Measurements from ENCODE around the gene ERFL.
"Not testable (repeated sequence)": the region's sequence is repeated elsewhere in the genome, so short reads cannot be mapped to it uniquely, and the experiment has no call there.

Gene ERFL

DNA sequence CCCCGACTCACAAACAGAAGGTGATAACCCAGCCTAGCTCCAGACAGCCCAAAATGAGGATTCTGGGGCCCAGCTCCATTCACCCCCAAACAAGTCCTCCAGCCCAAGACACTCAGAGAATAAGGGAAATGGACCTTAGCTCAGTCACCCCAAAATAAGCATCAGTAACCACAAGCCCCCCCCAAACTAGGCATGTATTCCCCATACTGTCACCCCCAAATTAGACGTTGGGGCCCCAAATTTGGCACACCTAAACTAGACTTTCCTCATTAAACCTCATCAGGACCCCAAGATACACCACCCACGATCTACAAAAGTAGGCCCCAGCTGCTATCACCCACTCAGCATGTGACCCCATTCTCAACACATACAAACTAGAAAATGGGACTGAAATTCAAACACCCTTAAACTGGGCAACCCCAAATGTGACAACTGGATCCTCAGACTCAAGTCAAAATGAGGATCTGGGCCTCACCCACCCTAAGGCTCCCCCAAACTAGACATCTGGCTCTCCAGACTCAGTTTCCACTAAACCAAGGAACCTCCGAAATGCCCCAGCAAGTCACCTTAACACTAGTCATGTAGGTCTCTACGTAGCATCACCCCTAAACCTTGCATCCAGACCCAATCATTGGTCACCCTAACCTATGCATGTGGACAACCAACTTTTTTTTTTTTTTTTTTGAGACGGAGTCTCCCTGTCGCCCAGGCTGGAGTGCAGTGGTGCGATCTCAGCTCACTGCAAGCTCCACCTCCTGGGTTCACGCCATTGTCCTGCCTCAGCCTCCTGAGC, 13.4 kb upstream of the ERFL start:
- DNase-seq, result no peak

- no peak for DNase-seq
Measured at GRCh38 chr19:41940731-41941409, 12.6 kb upstream of the ERFL start.

DNA sequence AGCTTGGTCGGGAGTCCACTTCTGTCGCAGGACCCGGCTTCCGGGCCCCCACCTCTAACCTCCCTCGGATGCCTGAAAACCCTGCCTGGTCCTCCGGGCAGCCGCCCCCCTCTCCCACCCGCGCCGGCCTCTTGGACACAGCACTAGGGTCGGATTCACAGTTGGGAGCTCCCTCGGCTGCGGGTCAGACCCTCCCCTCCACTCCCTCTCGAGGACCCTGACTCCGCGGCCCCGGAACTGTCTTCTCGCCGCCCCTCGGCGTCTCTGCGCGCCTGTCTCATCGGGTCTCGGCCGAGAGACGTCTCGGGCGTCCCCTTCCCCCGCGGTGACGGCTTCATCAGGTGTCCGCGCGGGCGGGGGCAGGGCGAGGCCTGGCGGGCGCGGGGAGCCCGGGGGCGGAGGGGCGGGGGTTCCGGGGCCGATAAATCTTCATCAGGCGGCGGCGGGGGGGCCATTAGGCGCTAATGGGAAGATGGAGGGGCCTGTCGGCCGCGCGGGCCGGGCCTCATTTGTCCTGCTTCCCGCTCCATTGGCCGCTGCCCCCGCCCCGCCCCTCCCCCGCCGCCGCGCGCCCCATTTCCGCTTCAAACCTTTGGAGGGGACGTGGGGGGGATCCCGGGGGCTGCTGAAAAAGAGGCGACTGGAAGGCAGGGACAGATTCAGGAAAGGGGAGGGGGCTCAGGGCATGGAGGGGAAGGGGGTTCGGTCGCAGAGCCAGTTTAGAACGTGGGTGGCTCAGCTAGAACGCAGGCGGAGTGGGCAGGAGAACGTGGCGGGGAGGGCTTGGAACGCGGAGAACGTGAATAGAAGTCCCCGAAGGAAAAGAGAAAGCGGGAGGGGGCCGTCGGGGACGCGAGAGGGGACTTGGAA, 11.8 kb upstream of the ERFL start:
- peak; percentile 82 for DNase-seq

- not testable (repeated sequence) for DNase-seq
Measured at GRCh38 chr19:41939209-41939608, 11.0 kb upstream of the ERFL start.

DNA sequence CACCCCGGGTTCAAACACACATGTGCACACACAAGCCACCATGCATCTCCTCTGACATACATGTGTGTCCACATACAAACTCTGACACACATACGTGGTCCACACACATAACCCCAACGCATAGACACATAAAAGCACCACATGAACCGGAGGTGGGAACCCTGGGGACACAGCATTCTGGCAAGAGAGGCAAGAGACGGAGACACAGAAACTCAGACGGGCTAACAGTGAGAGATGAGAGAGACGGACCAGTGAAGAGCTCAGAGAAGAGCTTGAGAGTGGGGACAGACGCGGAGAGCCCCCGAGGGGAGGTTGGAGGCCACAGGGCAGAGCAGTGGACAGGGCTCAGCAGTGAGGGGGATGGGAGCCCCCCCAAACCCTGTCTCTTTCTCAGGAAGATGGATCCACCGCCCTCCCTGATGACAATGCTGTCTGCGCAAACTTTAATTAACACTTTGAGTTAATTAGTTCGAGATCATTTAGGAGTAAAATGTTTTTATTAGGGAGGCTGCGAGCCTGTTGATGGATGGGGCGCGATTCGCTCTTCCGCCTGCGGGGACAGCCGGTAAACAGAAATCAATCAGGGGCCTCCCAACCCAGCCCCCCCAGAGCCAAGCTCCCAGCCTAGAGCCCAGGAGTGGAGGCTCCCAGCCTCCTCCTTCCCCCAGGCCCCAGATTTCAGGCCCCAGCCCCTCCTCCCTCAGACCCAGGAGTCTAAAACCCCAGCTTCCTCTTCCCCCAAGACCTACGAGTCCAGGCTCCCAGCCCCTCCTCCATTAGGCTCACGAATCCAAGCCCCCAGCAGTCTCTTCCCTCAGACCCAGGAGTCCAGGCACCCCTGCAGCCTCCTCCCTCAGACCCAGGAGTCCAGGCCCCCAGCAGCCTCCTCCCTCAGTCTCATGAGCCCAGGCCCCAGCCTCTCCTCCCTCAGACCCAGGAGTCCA, 9.5 kb upstream of the ERFL start:
- no peak for DNase-seq

DNA sequence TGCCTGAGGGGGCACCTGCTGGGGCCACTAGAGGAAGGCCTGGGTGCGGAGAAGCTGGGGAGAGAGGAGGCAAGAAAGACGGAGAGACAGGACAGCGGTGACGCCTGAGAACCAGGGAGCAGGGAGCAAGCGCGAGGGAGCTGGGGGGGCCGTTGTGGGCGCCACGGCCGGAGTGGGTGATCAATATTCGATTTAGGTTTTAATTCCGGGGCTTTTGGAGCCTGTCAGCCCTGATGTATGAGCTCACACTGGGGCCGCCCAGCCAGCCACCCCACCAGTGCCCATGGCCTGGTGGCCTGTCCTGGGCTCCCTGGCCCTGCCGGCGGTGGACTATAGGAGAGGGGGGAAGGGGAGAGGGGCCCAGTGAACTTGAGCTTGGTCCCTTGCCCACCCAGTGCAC, 8.7 kb upstream of the ERFL start:
- DNase-seq, result no peak

- no peak for DNase-seq
Measured at GRCh38 chr19:41936416-41936850, 8.2 kb upstream of the ERFL start.

GRCh38 chr19:41935760-41936415, 7.6 kb upstream of the ERFL start:
- DNase-seq, result no peak

GRCh38 chr19:41934849-41935374, 6.7 kb upstream of the ERFL start:
- peak; percentile 90 for DNase-seq

GRCh38 chr19:41933693-41934426, 5.6 kb upstream of the ERFL start:
- no peak for DNase-seq

DNA sequence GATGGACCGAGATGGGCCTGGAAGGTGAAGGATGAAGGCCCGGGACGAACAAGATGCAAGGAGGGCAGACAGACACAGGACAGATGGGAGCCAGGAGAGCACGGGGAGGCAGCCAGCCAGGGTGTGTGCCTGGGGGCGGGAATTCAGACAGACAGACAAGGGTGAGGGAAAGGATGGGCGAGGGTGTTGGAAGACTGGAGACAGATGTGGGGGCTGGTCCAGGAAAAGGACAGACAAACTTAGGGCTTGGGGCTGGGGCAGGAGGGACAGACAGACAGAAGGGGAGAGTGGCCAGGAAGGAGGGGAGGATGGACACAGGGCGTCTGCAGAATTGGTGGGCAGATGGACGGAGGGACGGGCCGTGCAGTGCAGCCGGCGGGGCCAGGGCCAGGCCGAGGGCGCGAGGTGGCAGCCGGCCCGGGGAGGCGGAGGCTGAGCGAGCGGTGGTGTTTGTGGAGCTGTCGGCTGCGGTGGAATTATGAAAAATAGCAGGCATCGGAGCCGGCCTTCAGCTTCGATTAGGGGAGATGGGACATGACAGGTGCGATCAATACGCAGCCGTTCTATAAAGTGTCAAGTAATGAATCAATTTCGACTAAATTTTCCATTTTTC, 4.6 kb upstream of the ERFL start:
- DNase-seq, result no peak

GRCh38 chr19:41932259-41932719, 4.0 kb upstream of the ERFL start:
- no peak for DNase-seq

GRCh38 chr19:41930926-41931592, 2.8 kb upstream of the ERFL start:
- DNase-seq, result no peak

DNA sequence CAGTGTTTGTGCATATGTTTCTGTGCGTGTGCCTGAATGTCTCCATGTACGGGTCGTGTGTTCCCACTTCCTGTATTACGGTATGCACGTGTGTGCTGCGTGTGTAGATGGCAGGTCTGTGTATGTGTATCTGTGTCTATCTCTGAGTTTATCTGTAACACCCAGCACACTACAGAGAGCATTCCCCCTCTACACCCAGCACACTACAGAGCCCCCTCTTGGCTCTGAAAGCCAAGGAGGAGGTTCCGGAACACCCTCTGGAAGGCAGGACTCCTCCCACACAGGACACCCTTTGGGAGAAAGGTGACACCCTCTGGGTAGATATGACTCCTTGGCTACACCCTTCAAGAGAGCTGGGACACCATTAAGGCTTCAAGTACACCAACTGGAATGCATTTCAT, 2.1 kb upstream of the ERFL start:
- no peak for DNase-seq

- no peak for DNase-seq
Measured at GRCh38 chr19:41929536-41930071, 1.4 kb upstream of the ERFL start.

DNA sequence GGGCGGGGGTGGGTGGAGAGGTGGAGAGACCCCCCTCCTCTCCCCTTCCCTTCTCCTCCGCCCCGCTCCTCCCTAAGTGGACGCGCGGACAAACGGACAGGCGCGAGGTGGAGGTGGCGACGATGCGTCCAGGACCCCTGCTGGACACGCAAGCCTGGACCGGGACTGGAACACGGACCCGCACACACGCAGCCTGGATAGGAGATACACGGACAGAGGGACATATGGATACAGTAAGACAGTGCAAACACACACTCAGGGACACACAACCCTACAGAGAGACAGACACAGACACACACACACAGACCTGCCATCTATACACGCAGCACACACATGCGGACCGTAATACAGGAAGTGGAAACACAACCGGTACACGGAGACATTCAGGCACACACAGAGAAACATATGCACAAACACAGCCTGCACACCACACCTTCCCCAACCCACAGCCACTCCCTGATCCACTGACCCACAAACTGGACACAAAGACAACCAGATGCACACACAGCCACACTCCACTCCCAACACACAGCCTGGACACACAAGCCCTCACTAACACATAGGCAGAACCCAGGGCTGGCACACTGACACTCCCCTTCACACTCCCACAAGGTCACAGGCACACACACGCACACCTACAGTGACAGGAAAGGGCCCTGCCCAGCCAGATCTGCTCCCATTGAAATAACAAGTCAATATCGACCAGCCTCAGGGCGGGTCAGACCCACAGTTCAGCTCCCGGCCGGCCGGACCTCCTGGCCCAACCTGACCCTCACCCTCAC, 696 bp upstream of the ERFL start:
- DNase-seq, result no peak

DNA sequence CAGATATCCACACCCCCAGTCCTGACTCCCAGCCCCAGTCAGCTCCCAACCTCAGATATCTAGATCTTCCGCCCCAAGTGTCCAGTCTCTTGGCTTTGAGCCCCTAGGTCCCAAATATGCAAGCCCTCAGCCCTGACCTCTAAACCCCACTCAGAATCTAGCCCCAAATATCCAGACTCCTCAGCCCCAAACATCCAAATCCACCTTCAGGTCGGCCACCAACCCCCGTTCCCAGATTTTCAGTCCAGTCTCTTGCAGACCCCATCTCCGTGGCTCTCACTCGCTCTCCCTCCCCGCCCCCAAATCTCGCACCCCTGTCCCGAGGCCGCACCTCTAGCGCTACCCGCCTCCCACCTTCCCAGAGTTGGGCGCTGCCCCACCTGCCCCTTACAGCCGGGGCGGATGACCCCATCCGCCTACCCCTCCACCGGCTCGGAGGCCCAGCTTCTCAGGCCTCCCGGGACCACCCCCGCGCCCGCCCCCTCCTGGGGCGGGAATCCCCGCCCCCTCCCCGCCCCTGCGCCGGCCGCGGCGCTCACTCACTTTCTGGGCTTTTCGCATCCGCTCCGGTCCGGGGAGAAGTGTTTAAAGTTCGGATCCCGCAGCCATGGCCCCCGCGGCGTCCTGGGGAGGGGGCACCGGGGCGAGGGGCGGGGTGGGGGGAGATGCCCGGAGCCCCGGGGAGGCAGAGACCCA, 604 bp downstream of the ERFL start:
- peak; percentile 78 for DNase-seq

Measured in activated effector memory CD4-positive, alpha-beta T cell treated with anti-CD3 and anti-CD28 coated beads, Interleukin-2, amount 50 U/mL, for 16 hours (primary cell).